ENCODE measurements around the gene IFT22. TPM values are rescaled to one million over a fixed set of nuclear protein-coding genes. Genes with fewer than 3 reads are reported as not detected.

The IFT22 gene
- total RNA-seq, 2 experiments from 2014 or later = 2.7 to 3.3 TPM

- no peak overlapping the region for H3K4me3 Mint-ChIP-seq
- CTCF ChIA-PET = interaction anchor here (0.6 kb wide), 1 partner anchor 121 kb away, joined by 3 read pairs; no protein-coding TSS in a partner anchor
These were observed 2.2 kb downstream of the IFT22 start for GRCh38 chr7:101319401-101319800.

GRCh38 chr7:101315336-101315735, 6.3 kb downstream of the IFT22 start:
- peak in 12 of 14 experiments; percentile 16 to 75 (median 35) for DNase-seq
- H3K4me3 Mint-ChIP-seq = no peak overlapping the region
- H3K4me1 Mint-ChIP-seq (ENCODE audit: low read depth) = no peaks in the 10 kb centered on the region
- peaks cover 3% of the 10 kb centered on the region for H3K36me3 ChIP-seq (ENCODE audit: insufficient read depth, low read length)
- intact Hi-C loops (cut with DNase I, micrococcal nuclease) = no loop called here
- peaks cover 0 to 2% of the 10 kb centered on the region in 2 experiments for H3K27me3 ChIP-seq (ENCODE audit: control insufficient read depth in 1 of 2, insufficient read depth in 2 of 2, low read length in 2 of 2)
- no peaks in the 10 kb centered on the region for H3K4me1 ChIP-seq (ENCODE audit: insufficient read depth, low read length)
- peaks cover 19% of the 10 kb centered on the region for H3K36me3 Mint-ChIP-seq (ENCODE audit: low read depth)
- H3K27ac Mint-ChIP-seq = no peak overlapping the region
- peaks cover 3% of the 10 kb centered on the region for H3K9me3 Mint-ChIP-seq
- no peak for ATAC-seq (ENCODE audit: poor library complexity)
- H3K27me3 Mint-ChIP-seq = peaks cover 3% of the 10 kb centered on the region
- TF ChIP-seq CTCF (IDR thresholded peaks at IDR 0.05) = peak; percentile 82
- H3K9me3 ChIP-seq (ENCODE audit: control insufficient read depth in 1 of 2, insufficient read depth in 1 of 2, low read length in 2 of 2) = peaks cover 6 to 10% of the 10 kb centered on the region in 2 experiments
- CTCF ChIA-PET = no interaction called here
- no peak overlapping the region for H3K27ac ChIP-seq (ENCODE audit: low read depth in 1 of 2, low read length in 2 of 2)
- POLR2A ChIA-PET = no interaction called here
- H3K4me3 ChIP-seq (ENCODE audit: low read length) = no peak overlapping the region

More at GRCh38 chr7:101319401-101319800, 2.2 kb downstream of the IFT22 start:
- Mint-ChIP-seq H3K9me3 (no peaks in the 10 kb centered on the region), H3K36me3 (ENCODE audit: low read depth) (peaks cover 15% of the 10 kb centered on the region), H3K27ac (no peak overlapping the region), H3K4me1 (ENCODE audit: low read depth) (peaks cover 18% of the 10 kb centered on the region), H3K27me3 (no peaks in the 10 kb centered on the region)
- Histone ChIP-seq H3K9me3 (ENCODE audit: control insufficient read depth in 1 of 2, insufficient read depth in 1 of 2, low read length in 2 of 2) (no peaks in the 10 kb centered on the region), H3K27ac (ENCODE audit: low read depth in 1 of 2, low read length in 2 of 2) (no peak overlapping the region), H3K27me3 (ENCODE audit: control insufficient read depth in 1 of 2, insufficient read depth in 2 of 2, low read length in 2 of 2) (no peaks in the 10 kb centered on the region), H3K4me3 (ENCODE audit: low read length) (no peak overlapping the region), H3K36me3 (ENCODE audit: insufficient read depth, low read length) (peaks cover 3% of the 10 kb centered on the region), H3K4me1 (ENCODE audit: insufficient read depth, low read length) (peaks cover 17% of the 10 kb centered on the region)
- intact Hi-C loops (cut with DNase I, micrococcal nuclease) = no loop called here
- TF ChIP-seq CTCF (IDR thresholded peaks at IDR 0.05) = no peak
- no peak for ATAC-seq (ENCODE audit: poor library complexity)
- POLR2A ChIA-PET = no interaction called here
- DNase-seq = no peak

GRCh38 chr7:101308245-101309085, 13.1 kb downstream of the IFT22 start:
- Mint-ChIP-seq H3K9me3 (peaks cover 10% of the 10 kb centered on the region), H3K4me3 (peak overlapping the region; percentile 84), H3K36me3 (ENCODE audit: low read depth) (peaks cover 16% of the 10 kb centered on the region), H3K4me1 (ENCODE audit: low read depth) (peaks cover 6% of the 10 kb centered on the region), H3K27me3 (peaks cover 54% of the 10 kb centered on the region), H3K27ac (no peak overlapping the region)
- ChIA-PET CTCF (no interaction called here), POLR2A (no interaction called here)
- Histone ChIP-seq H3K4me1 (ENCODE audit: insufficient read depth, low read length) (peaks cover 14% of the 10 kb centered on the region), H3K27ac (ENCODE audit: low read depth in 1 of 2, low read length in 2 of 2) (no peak overlapping the region), H3K4me3 (ENCODE audit: low read length) (peak overlapping the region; percentile 32), H3K9me3 (ENCODE audit: control insufficient read depth in 1 of 2, insufficient read depth in 1 of 2, low read length in 2 of 2) (peaks cover 19 to 49% of the 10 kb centered on the region in 2 experiments), H3K27me3 (ENCODE audit: control insufficient read depth in 1 of 2, insufficient read depth in 2 of 2, low read length in 2 of 2) (peaks cover 44% of the 10 kb centered on the region in 2 experiments), H3K36me3 (ENCODE audit: insufficient read depth, low read length) (no peaks in the 10 kb centered on the region)
- intact Hi-C loops (cut with DNase I, micrococcal nuclease) = loop anchor here in 1 of 2 experiments (10.0 kb wide), 1 partner anchor 56 kb away; the partner anchor contains the start of gene COL26A1
- TF ChIP-seq CTCF (IDR thresholded peaks at IDR 0.05) = no peak
- ATAC-seq (ENCODE audit: poor library complexity) = peak; percentile 39
- DNase-seq = peak in 7 of 14 experiments; percentile 4 to 40 (median 9)

Data from CD4-positive, alpha-beta T cell (primary cell).